GM12891 (cell line): ENCODE data around the gene ITGB3BP.

ENCODE experiments used
- DNase-seq: peaks from one replicate; pipeline ENCODE4 v3.0.0; 2011; ENCODE audit warnings: low spot score; ENCODE audit not compliant: insufficient read length
- FAIRE-seq: peaks from 2 replicates; lab custom pipeline; 2011; peaks lifted over from hg19 to GRCh38; lab: Jason Lieb, UNC
- PAX5 ChIP-seq: IDR thresholded peaks from 2 replicates; pipeline ENCODE4 v1.6.1; 2011; ENCODE audit warnings: low read length, moderate library complexity, mild to moderate bottlenecking; ENCODE audit not compliant: insufficient read depth, severe bottlenecking
- POLR2A ChIP-seq: IDR thresholded peaks from 2 replicates; pipeline ENCODE4 v1.6.1; 2011; ENCODE audit warnings: low read depth, low read length, control low read depth
- POLR2AphosphoS5 ChIP-seq: IDR thresholded peaks from 2 replicates; pipeline ENCODE4 v1.6.1; 2011; ENCODE audit warnings: low read depth, low read length, control low read depth
- POU2F2 ChIP-seq: IDR thresholded peaks from 2 replicates; pipeline ENCODE4 v1.6.1; 2011; ENCODE audit warnings: low read depth, mild to moderate bottlenecking, control low read depth, low read length, moderate library complexity
- SPI1 ChIP-seq: IDR thresholded peaks from 2 replicates; pipeline ENCODE4 v1.6.1; 2011; ENCODE audit warnings: low read depth, low read length, control low read depth
- TAF1 ChIP-seq: IDR thresholded peaks from 2 replicates; pipeline ENCODE4 v1.6.1; 2011; ENCODE audit warnings: low read depth, low read length, control low read depth

The ITGB3BP gene

GRCh38 chr1:63466181-63466580, 56.8 kb downstream of the ITGB3BP start:
- DNase-seq (no peak), FAIRE-seq (no peak)
- TF ChIP-seq SPI1: no peak
- TF ChIP-seq PAX5: no peak

GRCh38 chr1:63463248-63463647, 59.8 kb downstream of the ITGB3BP start:
- DNase-seq (no peak), FAIRE-seq (no peak)

GRCh38 chr1:63461661-63462230, 61.3 kb downstream of the ITGB3BP start:
- no peak for DNase-seq
- TF ChIP-seq PAX5 (no peak), TAF1 (no peak), POLR2AphosphoS5 (no peak), POLR2A (no peak), SPI1 (no peak), POU2F2 (no peak)
- FAIRE-seq: no peak

More at GRCh38 chr1:63463248-63463647, 59.8 kb downstream of the ITGB3BP start:
- TF ChIP-seq POLR2A: no peak
- TF ChIP-seq SPI1: no peak
- no peak for TF ChIP-seq POLR2AphosphoS5
- TF ChIP-seq PAX5: no peak
- TF ChIP-seq TAF1: no peak
- TF ChIP-seq POU2F2: no peak

- DNase-seq: no peak
- TF ChIP-seq SPI1: no peak
- no peak for TF ChIP-seq POU2F2
- no peak for TF ChIP-seq POLR2AphosphoS5
- TF ChIP-seq TAF1: no peak
- TF ChIP-seq POLR2A: no peak
- no peak for TF ChIP-seq PAX5
- no peak for FAIRE-seq
Observed at GRCh38 chr1:63458750-63459149, 64.3 kb downstream of the ITGB3BP start.

GRCh38 chr1:63454269-63454668, 68.8 kb downstream of the ITGB3BP start:
- TF ChIP-seq POLR2A (no peak), POLR2AphosphoS5 (no peak), PAX5 (no peak), TAF1 (no peak)
- no peak for FAIRE-seq
- DNase-seq: no peak

- FAIRE-seq (no peak), DNase-seq (no peak)
- TF ChIP-seq SPI1: no peak
- no peak for TF ChIP-seq POLR2AphosphoS5
- no peak for TF ChIP-seq PAX5
- TF ChIP-seq POU2F2: no peak
- no peak for TF ChIP-seq TAF1
- no peak for TF ChIP-seq POLR2A
Observed at GRCh38 chr1:63453232-63453631, 69.8 kb downstream of the ITGB3BP start.

GRCh38 chr1:63450416-63450815, 72.6 kb downstream of the ITGB3BP start:
- TF ChIP-seq POLR2AphosphoS5 (no peak), SPI1 (no peak), POU2F2 (no peak), TAF1 (no peak), POLR2A (no peak), PAX5 (no peak)
- FAIRE-seq (no peak), DNase-seq (no peak)

GRCh38 chr1:63448731-63449246, 74.2 kb downstream of the ITGB3BP start:
- TF ChIP-seq POLR2A: no peak
- no peak for TF ChIP-seq PAX5
- no peak for TF ChIP-seq TAF1
- TF ChIP-seq POU2F2: no peak
- TF ChIP-seq SPI1: no peak
- no peak for TF ChIP-seq POLR2AphosphoS5
- no peak for DNase-seq
- no peak for FAIRE-seq

GRCh38 chr1:63442141-63442475, 80.9 kb downstream of the ITGB3BP start:
- TF ChIP-seq PAX5 (no peak), POLR2A (no peak), TAF1 (no peak), SPI1 (no peak), POU2F2 (no peak), POLR2AphosphoS5 (no peak)
- no peak for DNase-seq
- no peak for FAIRE-seq

GRCh38 chr1:63435161-63435560, 87.9 kb downstream of the ITGB3BP start:
- DNase-seq (no peak), FAIRE-seq (no peak)
- TF ChIP-seq POLR2AphosphoS5 (no peak), POU2F2 (no peak), SPI1 (no peak), TAF1 (no peak), POLR2A (no peak), PAX5 (no peak)
